ENCODE measurements around the gene KCNAB1. TPM values are rescaled to one million over a fixed set of nuclear protein-coding genes. Genes with fewer than 3 reads are reported as not detected.

KCNAB1 gene
- total and polyA plus RNA-seq, 2 of the 8 experiments (the other 6 are each of a cell fraction or from before 2014, with no cell fraction given): 0.51 to 2.3 TPM

GRCh38 chr3:156148946-156149381, 28.6 kb downstream of the KCNAB1 start:
- Histone ChIP-seq H4K20me1 (replicated peaks in 1 of 2; ENCODE audit: control insufficient read depth in 1 of 2, insufficient read depth in 2 of 2, low read length in 2 of 2) (no peaks in the 10 kb centered on the region), H4K5ac (ENCODE audit: insufficient read length, low read depth, low read length) (no peak overlapping the region), H2BK5ac (ENCODE audit: low read depth, low read length) (no peak overlapping the region), H3K27me3 (replicated peaks in 1 of 4; ENCODE audit: control insufficient read depth in 3 of 4, extremely low read depth in 1 of 4, insufficient read depth in 3 of 4, low read length in 3 of 4) (no peaks in the 10 kb centered on the region), H3K23me2 (ENCODE audit: low read depth, low read length) (peaks cover 2% of the 10 kb centered on the region; the same call in 1 of the 2 replicates), H4K8ac (ENCODE audit: extremely low read depth, insufficient read depth, low read length) (no peak overlapping the region), H3K56ac (replicated peaks; ENCODE audit: insufficient read length, low read depth, low read length) (no peak overlapping the region), H3K79me2 (ENCODE audit: control insufficient read depth in 1 of 2, insufficient read depth in 2 of 2, low read length in 2 of 2) (no peaks in the 10 kb centered on the region), H2BK120ac (replicated peaks; ENCODE audit: low read depth, low read length) (no peak overlapping the region), H3K14ac (ENCODE audit: insufficient read length) (no peak overlapping the region), H3K4ac (replicated peaks; ENCODE audit: insufficient read length, low read depth, low read length) (no peak overlapping the region), H2BK12ac (ENCODE audit: low read depth, low read length) (no peak overlapping the region), H2AK5ac (ENCODE audit: low read depth, low read length) (no peak overlapping the region), H3K27ac (ENCODE audit: low read depth, low read length) (no peak overlapping the region), H3K18ac (ENCODE audit: extremely low read depth, low read length) (no peak overlapping the region), H3K79me1 (ENCODE audit: low read depth, low read length) (no peaks in the 10 kb centered on the region), H4K91ac (replicated peaks; ENCODE audit: insufficient read length, low read length) (no peak overlapping the region), H2AFZ (ENCODE audit: low read length) (peak overlapping the region; percentile 30; the same call in 1 of the 2 replicates), H3K4me1 (replicated peaks in 1 of 4; ENCODE audit: control insufficient read depth in 3 of 4, insufficient read depth in 4 of 4, low read length in 3 of 4) (no peaks in the 10 kb centered on the region), H3K36me3 (ENCODE audit: control insufficient read depth in 2 of 4, insufficient read depth in 4 of 4, low read length in 3 of 4) (no peaks in the 10 kb centered on the region), H3K4me2 (ENCODE audit: insufficient read depth in 1 of 2, low read depth in 2 of 2, low read length in 2 of 2) (no peak overlapping the region), H2BK20ac (ENCODE audit: low read length) (no peak overlapping the region), H3K9me3 (ENCODE audit: insufficient read depth in 2 of 2, low read depth in 1 of 2, low read length in 1 of 2) (no peaks in the 10 kb centered on the region), H2BK15ac (ENCODE audit: low read length) (no peak overlapping the region), H3K4me3 (ENCODE audit: extremely low read depth in 1 of 4, insufficient read depth in 2 of 4, low read depth in 3 of 4, low read length in 4 of 4) (no peak overlapping the region), H3K23ac (ENCODE audit: insufficient read length) (no peak overlapping the region), H3K9ac (replicated peaks in 1 of 4; ENCODE audit: extremely low read depth in 1 of 4, low read depth in 3 of 4, low read length in 3 of 4) (no peak overlapping the region)
- ChIA-PET CTCF (ENCODE audit: partially characterized antibody) (interaction anchor here (0.6 to 10.5 kb wide), 31 partner anchors 9 to 988 kb away, joined by 3 to 138 read pairs (median 5); partner anchors contain the start of gene LEKR1), POLR2A (ENCODE audit: partially characterized antibody) (no interaction called here)
- no peak for FAIRE-seq
- DNase-seq (ENCODE audit: low read depth in 1 of 2, low spot score in 2 of 2): no peak
- WGBS, 2 experiments (ENCODE audit: extremely low coverage in 1 of 2, insufficient coverage in 1 of 2, insufficient read length in 1 of 2, insufficient replicate concordance in 2 of 2, low coverage in 1 of 2, low lambda C conversion rate in 2 of 2, missing lambda C conversion rate in 1 of 2): 80% methylated on average over 8 of the region's 8 CpGs; no CpG with 5 or more reads in 1 of the 2 experiments
- no peak for TF ChIP-seq TEAD4 (IDR thresholded peaks at IDR 0.05; ENCODE audit: low read depth, low read length)
- no peak for TF ChIP-seq FOSL1 (IDR thresholded peaks at IDR 0.05; ENCODE audit: insufficient read depth, low read depth, low read length)
- TF ChIP-seq RNF2 (IDR thresholded peaks at IDR 0.05; ENCODE audit: borderline replicate concordance, low read depth, low read length, missing control alignments, poor library complexity, severe bottlenecking): no peak
- no peak for TF ChIP-seq MAFK (IDR thresholded peaks at IDR 0.05; ENCODE audit: low read depth, low read length)
- TF ChIP-seq KDM1A (IDR thresholded peaks at IDR 0.05; ENCODE audit: borderline replicate concordance, low read length): no peak
- no peak for TF ChIP-seq CBX8 (IDR thresholded peaks at IDR 0.05; ENCODE audit: borderline replicate concordance, low read depth, low read length)
- no peak for TF ChIP-seq CHD1 (IDR thresholded peaks at IDR 0.05; ENCODE audit: low read depth, low read length)
- no peak for TF ChIP-seq CBX5 (IDR thresholded peaks at IDR 0.05; ENCODE audit: low read depth, low read length)
- no peak for TF ChIP-seq MAX (IDR thresholded peaks at IDR 0.05)
- no peak for TF ChIP-seq BRCA1 (IDR thresholded peaks at IDR 0.05; ENCODE audit: low read depth, low read length)
- TF ChIP-seq CREB1 (IDR thresholded peaks at IDR 0.05): no peak
- no peak for TF ChIP-seq SRF (IDR thresholded peaks at IDR 0.05; ENCODE audit: low read depth, low read length)
- no peak for TF ChIP-seq CHD2 (IDR thresholded peaks at IDR 0.05; ENCODE audit: low read length)
- TF ChIP-seq KDM5A (IDR thresholded peaks at IDR 0.05; ENCODE audit: low read length): no peak
- TF ChIP-seq RXRA (IDR thresholded peaks at IDR 0.05; ENCODE audit: insufficient read depth, low read depth, low read length): no peak

Measured in H1 (cell line).